GM18511 (cell line): ENCODE measurements around the gene MAGEB18.

Experiments used
- ATAC-seq: cut with Tn5 transposase; IDR thresholded peaks from one replicate; pipeline ENCODE4 v1.9.1; 2021; ENCODE audit warnings: mild to moderate bottlenecking, moderate library complexity; ENCODE audit not compliant: unreplicated experiment

Gene MAGEB18

GRCh38 chrX:26138274-26138673 lies at the start of gene MAGEB18:
Gene MAGEB18 (plus strand): TSS chrX:26138343. CDS start chrX:26138986, 643 bp downstream.
- no peak for ATAC-seq

GRCh38 chrX:26100421-26100920 lies 37.7 kb upstream of the MAGEB18 start:
- ATAC-seq = no peak

- no peak for ATAC-seq
These were observed 29.0 kb upstream of the MAGEB18 start for GRCh38 chrX:26109142-26109541.

GRCh38 chrX:26146024-26146423 lies 7.9 kb downstream of the MAGEB18 start:
- ATAC-seq = no peak

- ATAC-seq = no peak
These were observed 22.2 kb downstream of the MAGEB18 start, which contains the start of gene MAGEB6B for GRCh38 chrX:26160301-26160700. Gene MAGEB6B (plus strand): TSS chrX:26160601. CDS start chrX:26160601, 0 bp downstream.
